ENCODE results near the gene LRCOL1.

DNA sequence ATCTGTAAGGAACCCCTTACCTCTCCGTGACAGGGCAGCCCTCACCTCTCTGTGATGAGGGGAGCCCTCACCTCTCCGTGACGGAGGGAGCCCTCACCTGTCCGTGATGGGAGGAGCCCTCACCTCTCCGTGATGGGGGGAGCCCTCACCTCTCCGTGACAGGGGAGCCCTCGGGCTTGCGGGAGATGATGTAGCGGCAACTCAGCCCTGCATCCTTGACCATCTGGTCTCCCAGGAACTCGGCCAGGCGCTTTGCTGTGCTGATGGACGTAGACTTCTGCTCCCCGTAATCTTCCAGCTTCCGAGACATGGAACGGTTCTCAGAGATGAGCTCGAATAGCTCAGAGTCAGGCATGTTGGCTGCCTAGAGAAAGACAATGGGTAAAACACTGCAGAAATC, 48.8 kb upstream of the LRCOL1 start:
- TF ChIP-seq EZH2phosphoT487 (IDR thresholded peaks at IDR 0.05; ENCODE audit: low read length) (no peak), EZH2 (optimal IDR thresholded peaks at IDR 0.05; ENCODE audit: low read depth, low read length) (no peak)
- TF ChIP-seq, protein P1, sequence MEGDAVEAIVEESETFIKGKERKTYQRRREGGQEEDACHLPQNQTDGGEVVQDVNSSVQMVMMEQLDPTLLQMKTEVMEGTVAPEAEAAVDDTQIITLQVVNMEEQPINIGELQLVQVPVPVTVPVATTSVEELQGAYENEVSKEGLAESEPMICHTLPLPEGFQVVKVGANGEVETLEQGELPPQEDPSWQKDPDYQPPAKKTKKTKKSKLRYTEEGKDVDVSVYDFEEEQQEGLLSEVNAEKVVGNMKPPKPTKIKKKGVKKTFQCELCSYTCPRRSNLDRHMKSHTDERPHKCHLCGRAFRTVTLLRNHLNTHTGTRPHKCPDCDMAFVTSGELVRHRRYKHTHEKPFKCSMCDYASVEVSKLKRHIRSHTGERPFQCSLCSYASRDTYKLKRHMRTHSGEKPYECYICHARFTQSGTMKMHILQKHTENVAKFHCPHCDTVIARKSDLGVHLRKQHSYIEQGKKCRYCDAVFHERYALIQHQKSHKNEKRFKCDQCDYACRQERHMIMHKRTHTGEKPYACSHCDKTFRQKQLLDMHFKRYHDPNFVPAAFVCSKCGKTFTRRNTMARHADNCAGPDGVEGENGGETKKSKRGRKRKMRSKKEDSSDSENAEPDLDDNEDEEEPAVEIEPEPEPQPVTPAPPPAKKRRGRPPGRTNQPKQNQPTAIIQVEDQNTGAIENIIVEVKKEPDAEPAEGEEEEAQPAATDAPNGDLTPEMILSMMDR (IDR thresholded peaks at IDR 0.05; ENCODE audit: low read length), result no peak
